Activated CD4-positive, CD25-positive, alpha-beta regulatory T cell treated with anti-CD3 and anti-CD28 coated beads, Interleukin-2, amount 50 U/mL, for 72 hours (primary cell): Measurements from ENCODE around the gene SAPCD2.
A peak's percentile ranks its signal among the peaks of the same experiment; 100 is the strongest.

Experiments
- DNase-seq: peaks from one replicate; pipeline ENCODE4 v3.0.0; 2021

The SAPCD2 gene

GRCh38 chr9:137107312-137107921, 37.1 kb upstream of the SAPCD2 start:
- DNase-seq, result no peak

GRCh38 chr9:137106662-137107250, 36.4 kb upstream of the SAPCD2 start:
- DNase-seq, result no peak

GRCh38 chr9:137105814-137106661, 35.7 kb upstream of the SAPCD2 start:
- DNase-seq, result no peak

GRCh38 chr9:137103206-137103999, 33.0 kb upstream of the SAPCD2 start:
- DNase-seq, result no peak

- DNase-seq, result no peak
Observed at GRCh38 chr9:137099231-137099630, 28.9 kb upstream of the SAPCD2 start.

GRCh38 chr9:137097761-137098462, 27.6 kb upstream of the SAPCD2 start:
- DNase-seq, result no peak

GRCh38 chr9:137096785-137097546, 26.6 kb upstream of the SAPCD2 start:
- no peak for DNase-seq

GRCh38 chr9:137095664-137096517, 25.5 kb upstream of the SAPCD2 start:
- peak; percentile 79 for DNase-seq

GRCh38 chr9:137089232-137089947, 19.0 kb upstream of the SAPCD2 start:
- no peak for DNase-seq

- DNase-seq, result no peak
Observed at GRCh38 chr9:137088121-137088520, 17.8 kb upstream of the SAPCD2 start.

- DNase-seq, result no peak
Observed at GRCh38 chr9:137087409-137087925, 17.1 kb upstream of the SAPCD2 start.

- peak; percentile 99 for DNase-seq
Observed at GRCh38 chr9:137086531-137087408, 16.4 kb upstream of the SAPCD2 start, which contains the start of gene MAN1B1. Gene MAN1B1, plus strand, starts transcription at chr9:137086985. Its CDS starts 15 bp downstream, at chr9:137087000.

- peak; percentile 63 for DNase-seq
Observed at GRCh38 chr9:137085920-137086530, 15.7 kb upstream of the SAPCD2 start.

GRCh38 chr9:137084526-137084925, 14.2 kb upstream of the SAPCD2 start:
- no peak for DNase-seq

- DNase-seq, result no peak
Observed at GRCh38 chr9:137083394-137084004, 13.1 kb upstream of the SAPCD2 start.

- no peak for DNase-seq
Observed at GRCh38 chr9:137082925-137083290, 12.6 kb upstream of the SAPCD2 start.

- no peak for DNase-seq
Observed at GRCh38 chr9:137082222-137082924, 12.0 kb upstream of the SAPCD2 start.
